OCI-LY1 (cell line): ENCODE results near the gene CTNNA2.

Experiments used
- CTCF ChIP-seq: fragments of 200-600 bp; sonication (generic), shearing (Covaris generic); IDR thresholded peaks from 2 replicates; pipeline ENCODE4 v1.5.1; 2017; ENCODE audit warnings: mild to moderate bottlenecking, antibody characterized with exemption, low read length, moderate library complexity, mixed read lengths
- EZH2 ChIP-seq: fragments of 200-600 bp; sonication (generic), shearing (Covaris generic); IDR thresholded peaks from 2 replicates; pipeline ENCODE4 v1.8.0; 2017; ENCODE audit warnings: borderline replicate concordance, mixed run types, mild to moderate bottlenecking, antibody characterized with exemption, low read length, moderate library complexity, mixed read lengths

GRCh38 chr2:80247339-80247738 is 734.5 kb downstream of the CTNNA2 start:
- TF ChIP-seq EZH2 (no peak), CTCF (no peak)
